ENCODE results near the gene HIP1.
"Not testable (repeated sequence)": the region's sequence is repeated elsewhere in the genome, so short reads cannot be mapped to it uniquely, and the experiment has no call there.

HIP1 gene

GRCh38 chr7:75717746-75718145 lies 21.0 kb downstream of the HIP1 start:
- in situ Hi-C loops (cut with MboI; ENCODE audit: low sequenced_read_pairs), result not testable (repeated sequence)

- in situ Hi-C loops (cut with MboI; ENCODE audit: low sequenced_read_pairs), result no loop called here
Observed at GRCh38 chr7:75716992-75717626, 21.6 kb downstream of the HIP1 start.

GRCh38 chr7:75715864-75716263 lies 22.9 kb downstream of the HIP1 start:
- in situ Hi-C loops (cut with MboI; ENCODE audit: low sequenced_read_pairs), result no loop called here

- in situ Hi-C loops (cut with MboI; ENCODE audit: low sequenced_read_pairs), result no loop called here
Observed at GRCh38 chr7:75712517-75713361, 26.0 kb downstream of the HIP1 start.

- in situ Hi-C loops (cut with MboI; ENCODE audit: low sequenced_read_pairs), result no loop called here
Observed at GRCh38 chr7:75711656-75712514, 26.9 kb downstream of the HIP1 start.

GRCh38 chr7:75711076-75711475 lies 27.7 kb downstream of the HIP1 start:
- in situ Hi-C loops (cut with MboI; ENCODE audit: low sequenced_read_pairs), result no loop called here

GRCh38 chr7:75704928-75705327 lies 33.8 kb downstream of the HIP1 start:
- in situ Hi-C loops (cut with MboI; ENCODE audit: low sequenced_read_pairs), result no loop called here

GRCh38 chr7:75702515-75702914 lies 36.2 kb downstream of the HIP1 start:
- in situ Hi-C loops (cut with MboI; ENCODE audit: low sequenced_read_pairs), result no loop called here

GRCh38 chr7:75699993-75700392 lies 38.7 kb downstream of the HIP1 start:
- in situ Hi-C loops (cut with MboI; ENCODE audit: low sequenced_read_pairs), result no loop called here

- in situ Hi-C loops (cut with MboI; ENCODE audit: low sequenced_read_pairs), result no loop called here
Observed at GRCh38 chr7:75698358-75698757, 40.4 kb downstream of the HIP1 start.

- in situ Hi-C loops (cut with MboI; ENCODE audit: low sequenced_read_pairs), result no loop called here
Observed at GRCh38 chr7:75696263-75697037, 42.3 kb downstream of the HIP1 start.

GRCh38 chr7:75694638-75695399 lies 43.9 kb downstream of the HIP1 start:
- in situ Hi-C loops (cut with MboI; ENCODE audit: low sequenced_read_pairs), result no loop called here

GRCh38 chr7:75693668-75694067 lies 45.1 kb downstream of the HIP1 start:
- in situ Hi-C loops (cut with MboI; ENCODE audit: low sequenced_read_pairs), result not testable (repeated sequence)

- in situ Hi-C loops (cut with MboI; ENCODE audit: low sequenced_read_pairs), result no loop called here
Observed at GRCh38 chr7:75691793-75692543, 46.8 kb downstream of the HIP1 start.

- in situ Hi-C loops (cut with MboI; ENCODE audit: low sequenced_read_pairs), result no loop called here
Observed at GRCh38 chr7:75690121-75690523, 48.6 kb downstream of the HIP1 start.

GRCh38 chr7:75689246-75690099 lies 49.3 kb downstream of the HIP1 start:
- in situ Hi-C loops (cut with MboI; ENCODE audit: low sequenced_read_pairs), result no loop called here

GRCh38 chr7:75688200-75689136 lies 50.3 kb downstream of the HIP1 start:
- in situ Hi-C loops (cut with MboI; ENCODE audit: low sequenced_read_pairs), result no loop called here
